ENCODE data around the gene ERICH4. TPM values are rescaled to one million over a fixed set of nuclear protein-coding genes. Genes with fewer than 3 reads are reported as not detected.
"Not testable (repeated sequence)": the region's sequence is repeated elsewhere in the genome, so short reads cannot be mapped to it uniquely, and the experiment has no call there.

ERICH4 gene
- total RNA-seq, 2 experiments from 2014 or later = not detected

DNA sequence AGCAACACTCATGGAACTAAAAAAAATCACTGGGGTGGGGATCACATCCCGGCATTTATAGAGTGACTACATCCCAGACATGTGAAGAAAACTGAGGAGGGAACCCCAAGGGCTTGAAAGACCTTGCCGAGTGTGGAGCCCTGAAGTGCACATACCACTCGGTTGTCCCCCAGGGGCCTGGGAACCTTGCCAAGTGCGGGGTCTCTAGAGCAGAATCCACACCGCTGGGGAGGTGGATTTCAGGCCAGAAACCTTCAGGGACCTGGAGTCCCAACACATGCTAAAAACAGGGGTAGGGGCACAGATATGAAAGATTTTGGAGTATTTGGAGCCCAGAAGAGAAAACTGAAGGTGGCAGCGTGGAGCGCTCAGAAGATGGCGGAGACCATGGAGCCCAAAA lies 35.2 kb downstream of the ERICH4 start:
- intact Hi-C loops (cut with micrococcal nuclease) = no loop called here

DNA sequence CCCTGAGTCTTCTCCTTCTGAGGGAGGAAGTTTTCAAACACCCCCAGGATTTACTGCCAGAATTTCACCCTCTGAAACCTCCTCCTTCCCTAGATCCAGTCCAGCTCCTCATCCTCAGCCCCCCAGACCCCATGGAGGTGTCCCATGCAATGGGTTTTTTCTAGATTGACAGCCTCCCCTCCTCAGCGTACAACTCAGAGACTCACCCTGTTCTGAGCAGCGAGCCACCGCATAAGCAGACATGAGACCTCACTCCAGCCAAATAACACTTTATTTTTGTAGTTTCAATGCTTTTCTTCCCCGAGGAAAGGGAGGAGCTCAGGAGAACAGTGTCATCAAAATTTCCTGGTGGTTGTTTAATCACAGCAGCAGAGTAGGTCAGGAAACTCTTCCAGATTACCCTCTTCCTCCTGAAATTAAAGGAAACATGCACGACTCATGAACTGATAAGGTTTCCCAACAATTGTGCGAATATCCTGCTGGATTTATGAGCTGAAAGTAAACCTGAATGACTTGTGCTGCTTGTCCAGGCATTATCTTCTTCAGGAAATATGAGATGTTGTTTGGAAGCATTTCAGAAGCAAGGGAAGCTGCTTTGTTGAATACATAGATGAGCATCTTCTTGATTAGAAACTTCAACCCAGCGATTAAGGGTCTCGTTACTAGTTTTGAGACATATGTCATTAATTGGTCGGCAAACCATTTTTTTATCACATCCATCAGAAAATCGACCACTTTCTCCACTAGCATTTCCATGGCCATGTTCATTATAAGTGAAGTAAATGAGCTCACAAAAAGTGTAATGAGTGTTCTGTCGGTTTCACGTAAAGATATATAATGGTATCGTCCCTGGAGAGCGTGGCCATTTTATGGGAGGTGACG lies 36.2 kb downstream of the ERICH4 start:
- no peak overlapping the region for H3K4me3 Mint-ChIP-seq
- TF ChIP-seq CTCF (IDR thresholded peaks at IDR 0.05) = no peak

More for the DNA sequence above, 35.2 kb downstream of the ERICH4 start:
- ChIA-PET POLR2A (no interaction called here), CTCF (interaction anchor here (1.4 kb wide), 1 partner anchor 92 kb away, joined by 4 read pairs; no protein-coding TSS in a partner anchor)
- Mint-ChIP-seq H3K9me3 (no peaks in the 10 kb centered on the region), H3K27me3 (peaks cover 40% of the 10 kb centered on the region), H3K4me3 (no peak overlapping the region), H3K4me1 (ENCODE audit: low read depth) (no peaks in the 10 kb centered on the region), H3K36me3 (ENCODE audit: low read depth) (no peaks in the 10 kb centered on the region), H3K27ac (no peak overlapping the region)
- no peak for DNase-seq
- no peak for TF ChIP-seq CTCF (IDR thresholded peaks at IDR 0.05)
- no peak for ATAC-seq

DNA sequence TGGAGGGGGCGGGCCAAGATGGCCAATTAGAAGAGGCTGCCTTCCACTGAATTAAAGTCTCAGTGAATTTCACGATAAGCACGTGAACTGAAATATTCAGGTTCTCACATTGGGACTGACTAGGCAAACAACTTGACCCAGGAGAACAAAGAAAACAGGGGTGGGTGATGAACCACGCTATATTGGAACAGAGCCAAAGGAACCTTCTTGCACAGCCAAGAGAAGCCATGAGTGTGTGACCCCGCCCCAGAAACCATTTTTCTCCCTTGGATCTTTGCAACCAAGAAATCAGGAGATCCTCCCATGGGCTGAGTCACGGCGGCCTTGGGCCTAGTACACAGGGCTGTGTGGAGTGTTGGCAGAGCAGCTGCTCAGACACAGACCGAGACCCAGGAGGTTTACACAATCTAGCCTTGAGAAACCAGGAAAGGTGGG lies 36.8 kb downstream of the ERICH4 start:
- DNase-seq = no peak
- Mint-ChIP-seq H3K27ac (no peak overlapping the region), H3K9me3 (no peaks in the 10 kb centered on the region), H3K4me3 (no peak overlapping the region), H3K27me3 (peaks cover 44% of the 10 kb centered on the region), H3K36me3 (ENCODE audit: low read depth) (no peaks in the 10 kb centered on the region), H3K4me1 (ENCODE audit: low read depth) (no peaks in the 10 kb centered on the region)
- no peak for TF ChIP-seq CTCF (IDR thresholded peaks at IDR 0.05)
- CTCF ChIA-PET = interaction anchor here (1.1 to 1.6 kb wide), 2 partner anchors 31 to 91 kb away, joined by 4 to 7 read pairs; no protein-coding TSS in a partner anchor
- POLR2A ChIA-PET = no interaction called here
- no peak for ATAC-seq
- intact Hi-C loops (cut with micrococcal nuclease) = no loop called here

More for the DNA sequence above, 36.2 kb downstream of the ERICH4 start:
- Mint-ChIP-seq H3K36me3 (ENCODE audit: low read depth) (no peaks in the 10 kb centered on the region), H3K27ac (no peak overlapping the region), H3K9me3 (no peaks in the 10 kb centered on the region), H3K27me3 (peaks cover 39% of the 10 kb centered on the region), H3K4me1 (ENCODE audit: low read depth) (no peaks in the 10 kb centered on the region)
- CTCF ChIA-PET = interaction anchor here (1.1 to 1.6 kb wide), 2 partner anchors 30 to 91 kb away, joined by 4 to 7 read pairs; no protein-coding TSS in a partner anchor
- ATAC-seq (no peak), DNase-seq (no peak)
- POLR2A ChIA-PET = interaction anchor here (0.5 kb wide), 1 partner anchor 250 kb away, joined by 3 read pairs; no protein-coding TSS in a partner anchor
- intact Hi-C loops (cut with micrococcal nuclease) = no loop called here

DNA sequence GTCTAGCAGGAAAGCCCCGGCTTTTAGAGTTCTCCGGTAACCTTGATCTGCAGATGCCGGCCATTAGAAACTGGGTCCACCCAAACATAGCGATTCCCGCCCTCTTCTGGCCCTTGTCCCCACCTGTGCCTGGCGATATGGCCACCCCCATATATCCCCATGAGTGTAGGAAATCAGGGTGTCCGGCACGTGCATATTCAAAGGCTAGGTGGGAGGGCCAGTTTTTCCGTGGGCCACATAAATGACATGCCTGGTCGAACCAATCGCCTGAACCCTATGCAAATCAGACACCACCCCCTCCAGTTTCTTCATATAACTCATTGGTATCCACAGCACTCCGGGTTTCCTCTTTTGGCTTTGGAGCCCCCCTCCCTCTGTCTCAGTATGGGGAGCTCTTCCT lies 37.4 kb downstream of the ERICH4 start:
- no peaks in the 10 kb centered on the region for H3K4me1 Mint-ChIP-seq (ENCODE audit: low read depth)
- intact Hi-C loops (cut with micrococcal nuclease) = no loop called here
- H3K9me3 Mint-ChIP-seq = no peaks in the 10 kb centered on the region
- CTCF ChIA-PET = interaction anchor here (1.6 kb wide), 1 partner anchor 31 kb away, joined by 7 read pairs; no protein-coding TSS in a partner anchor
- no peak for TF ChIP-seq CTCF (IDR thresholded peaks at IDR 0.05)
- H3K4me3 Mint-ChIP-seq = no peak overlapping the region
- no peak overlapping the region for H3K27ac Mint-ChIP-seq
- no peak for DNase-seq
- peaks cover 47% of the 10 kb centered on the region for H3K27me3 Mint-ChIP-seq
- no peaks in the 10 kb centered on the region for H3K36me3 Mint-ChIP-seq (ENCODE audit: low read depth)
- no peak for ATAC-seq
- POLR2A ChIA-PET = no interaction called here

GRCh38 chr19:41484822-41485221 lies 41.9 kb downstream of the ERICH4 start:
- ChIA-PET POLR2A (no interaction called here), CTCF (interaction anchor here (1.5 kb wide), 1 partner anchor 162 kb away, joined by 3 read pairs; no protein-coding TSS in a partner anchor)
- no peak for TF ChIP-seq CTCF (IDR thresholded peaks at IDR 0.05)
- H3K27me3 Mint-ChIP-seq = peaks cover 53% of the 10 kb centered on the region
- DNase-seq (no peak), ATAC-seq (no peak)
- peaks cover 3% of the 10 kb centered on the region for H3K9me3 Mint-ChIP-seq
- intact Hi-C loops (cut with micrococcal nuclease) = no loop called here
- H3K4me3 Mint-ChIP-seq = no peak overlapping the region
- H3K27ac Mint-ChIP-seq = no peak overlapping the region
- no peaks in the 10 kb centered on the region for H3K4me1 Mint-ChIP-seq (ENCODE audit: low read depth)
- peaks cover 2% of the 10 kb centered on the region for H3K36me3 Mint-ChIP-seq (ENCODE audit: low read depth)

GRCh38 chr19:41486953-41487352 lies 44.0 kb downstream of the ERICH4 start:
- CTCF ChIA-PET = interaction anchor here (1.7 to 1.8 kb wide), 2 partner anchors 37 to 84 kb away, joined by 6 to 7 read pairs; no protein-coding TSS in a partner anchor
- DNase-seq; H3K36me3 Mint-ChIP-seq (ENCODE audit: low read depth); intact Hi-C loops (cut with micrococcal nuclease); ATAC-seq; H3K9me3 Mint-ChIP-seq; H3K4me1 Mint-ChIP-seq (ENCODE audit: low read depth); H3K4me3 Mint-ChIP-seq; H3K27ac Mint-ChIP-seq; POLR2A ChIA-PET: not testable (repeated sequence)
- peaks cover 44% of the 10 kb centered on the region for H3K27me3 Mint-ChIP-seq
